Mesodermal cell (in vitro differentiated cells): Measurements from ENCODE around the gene TNFRSF21.
"Not testable (repeated sequence)": the region's sequence is repeated elsewhere in the genome, so short reads cannot be mapped to it uniquely, and the experiment has no call there.

Source experiments
- H3K27ac ChIP-seq: 2 replicates; pipeline ENCODE4 v1.7.0; 2013; ENCODE audit warnings: mild to moderate bottlenecking, low read depth, low read length, moderate library complexity; ENCODE audit not compliant: severe bottlenecking
- H3K36me3 ChIP-seq: 2 replicates; pipeline ENCODE4 v1.7.1; 2013; ENCODE audit warnings: mild to moderate bottlenecking, low read length, moderate library complexity; ENCODE audit not compliant: control insufficient read depth, insufficient read depth
- H3K4me1 ChIP-seq: one replicate; pipeline ENCODE4 v1.7.1; 2013; ENCODE audit warnings: mild to moderate bottlenecking, low read length; ENCODE audit not compliant: insufficient read depth, control insufficient read depth, poor library complexity, severe bottlenecking
- H3K4me3 ChIP-seq: 2 replicates; pipeline ENCODE4 v1.7.0; 2013; ENCODE audit warnings: low read length, control low read depth, mild to moderate bottlenecking; ENCODE audit not compliant: insufficient read depth, poor library complexity, severe bottlenecking; ENCODE audit errors: extremely low read depth
- H3K9me3 ChIP-seq: 2 replicates; pipeline ENCODE4 v1.7.1; 2013; ENCODE audit warnings: mild to moderate bottlenecking, low read length, moderate library complexity; ENCODE audit not compliant: control insufficient read depth
- WGBS, 2 experiments: methylation state at CpG; one replicate each; pipeline ENCODE4 v1.1.5; 2013; ENCODE audit warnings: missing lambda C conversion rate in 2 of 2; ENCODE audit not compliant: insufficient coverage in 2 of 2; 5-methylcytosine and 5-hydroxymethylcytosine counted together

TNFRSF21 gene

DNA sequence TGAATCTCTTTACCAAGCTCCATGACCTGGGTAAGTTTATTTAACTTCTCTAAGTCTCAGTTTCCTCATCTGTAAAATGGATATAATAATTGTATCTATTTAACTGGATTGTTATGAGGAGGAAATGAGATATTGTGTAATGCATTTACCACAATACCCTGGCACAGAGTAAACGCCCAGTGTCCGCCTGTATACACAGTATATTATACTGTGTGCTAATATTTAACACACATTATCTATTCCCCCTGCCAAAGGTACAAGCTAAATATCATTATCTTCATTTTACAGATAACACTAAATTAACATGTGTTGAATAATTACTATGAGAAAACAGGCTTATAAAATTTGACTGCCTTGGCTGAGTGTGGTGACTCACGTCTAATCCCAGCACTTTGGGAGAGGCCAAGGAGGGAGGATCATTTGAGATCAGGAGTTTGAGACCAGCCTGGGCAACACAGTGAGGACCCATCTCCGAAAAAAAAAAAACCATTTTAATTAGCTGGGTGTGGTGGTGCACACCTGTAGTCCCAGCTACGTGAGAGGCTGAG is 38.7 kb upstream of the TNFRSF21 start:
- no peaks in the 10 kb centered on the region for H3K4me1 ChIP-seq
- 88 to 98% methylated on average over 3 of the region's 5 CpGs for WGBS, 2 experiments
- no peak overlapping the region for H3K27ac ChIP-seq
- no peaks in the 10 kb centered on the region for H3K9me3 ChIP-seq
- no peaks in the 10 kb centered on the region for H3K36me3 ChIP-seq
- H3K4me3 ChIP-seq: no peak overlapping the region

DNA sequence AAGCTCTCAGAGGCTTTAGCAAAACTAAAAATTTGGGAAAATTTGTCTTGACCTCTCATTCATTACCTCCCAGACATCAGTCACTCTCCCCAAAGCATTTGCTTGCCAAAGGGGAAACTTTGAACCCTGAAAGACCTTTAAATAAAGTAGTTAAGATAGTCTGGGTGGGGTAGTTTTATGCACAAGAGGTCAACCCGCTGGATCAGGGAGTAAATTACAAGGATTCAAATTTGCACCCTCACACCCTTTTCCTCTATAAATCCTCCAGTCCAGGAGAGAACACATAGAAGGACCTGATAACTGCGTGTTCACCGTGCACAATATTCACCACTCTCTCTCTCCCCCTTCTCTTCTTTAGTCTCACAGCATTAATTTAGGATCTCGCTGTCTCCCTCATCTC is 36.1 kb upstream of the TNFRSF21 start:
- no peaks in the 10 kb centered on the region for H3K4me1 ChIP-seq
- H3K9me3 ChIP-seq: no peaks in the 10 kb centered on the region
- no peak overlapping the region for H3K27ac ChIP-seq
- no peak overlapping the region for H3K4me3 ChIP-seq
- no peaks in the 10 kb centered on the region for H3K36me3 ChIP-seq
- 88 to 97% methylated on average over 2 to 3 of the region's 4 CpGs for WGBS, 2 experiments

GRCh38 chr6:47344022-47344421 is 34.3 kb upstream of the TNFRSF21 start:
- 86 to 90% methylated on average over 1 of the region's 1 CpG for WGBS, 2 experiments

DNA sequence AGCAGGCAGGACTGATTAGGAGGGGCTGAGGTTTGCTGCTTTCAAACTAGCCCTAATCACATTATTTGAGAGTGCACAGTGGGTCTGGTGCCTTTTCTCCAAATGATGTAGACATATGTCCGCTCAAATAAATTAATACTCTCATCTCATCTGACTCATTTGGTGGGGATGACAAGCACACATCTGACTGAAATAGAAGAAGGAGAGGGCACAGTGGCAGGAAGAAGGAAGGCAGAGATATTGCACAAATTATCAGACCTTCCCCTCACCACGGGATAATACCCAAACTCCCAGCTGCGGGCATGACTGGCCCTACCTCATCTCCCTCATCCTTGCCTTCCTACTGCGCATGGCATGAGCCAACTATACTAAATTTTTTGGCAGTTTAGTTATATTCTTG is 33.9 kb upstream of the TNFRSF21 start:
- Histone ChIP-seq H3K9me3 (no peaks in the 10 kb centered on the region), H3K36me3 (no peaks in the 10 kb centered on the region), H3K27ac (no peak overlapping the region), H3K4me3 (no peak overlapping the region), H3K4me1 (no peaks in the 10 kb centered on the region)
- WGBS, 2 experiments: 89% methylated on average over 3 of the region's 4 CpGs; no CpG with 5 or more reads in 1 of the 2 experiments

More at GRCh38 chr6:47344022-47344421, 34.3 kb upstream of the TNFRSF21 start:
- Histone ChIP-seq H3K9me3 (no peaks in the 10 kb centered on the region), H3K4me1 (no peaks in the 10 kb centered on the region), H3K4me3 (no peak overlapping the region), H3K36me3 (no peaks in the 10 kb centered on the region), H3K27ac (no peak overlapping the region)

GRCh38 chr6:47342824-47343223 is 33.1 kb upstream of the TNFRSF21 start:
- no peaks in the 10 kb centered on the region for H3K9me3 ChIP-seq
- no peaks in the 10 kb centered on the region for H3K36me3 ChIP-seq
- no peaks in the 10 kb centered on the region for H3K4me1 ChIP-seq
- no peak overlapping the region for H3K4me3 ChIP-seq
- H3K27ac ChIP-seq: no peak overlapping the region
- WGBS, 2 experiments: 91 to 94% methylated on average over 7 to 8 of the region's 8 CpGs

GRCh38 chr6:47337519-47337918 is 27.8 kb upstream of the TNFRSF21 start:
- H3K4me3 ChIP-seq: no peak overlapping the region
- no peak overlapping the region for H3K27ac ChIP-seq
- no peaks in the 10 kb centered on the region for H3K36me3 ChIP-seq
- peaks cover 3% of the 10 kb centered on the region for H3K4me1 ChIP-seq
- H3K9me3 ChIP-seq: no peaks in the 10 kb centered on the region
- WGBS, 2 experiments: no CpG with 5 or more reads among the region's 2 CpGs

- H3K4me3 ChIP-seq: no peak overlapping the region
- no peaks in the 10 kb centered on the region for H3K9me3 ChIP-seq
- H3K27ac ChIP-seq: no peak overlapping the region
- H3K36me3 ChIP-seq: no peaks in the 10 kb centered on the region
- peaks cover 3% of the 10 kb centered on the region for H3K4me1 ChIP-seq
Observed at GRCh38 chr6:47336334-47336733, 26.6 kb upstream of the TNFRSF21 start.

- H3K27ac ChIP-seq: no peak overlapping the region
- no peak overlapping the region for H3K4me3 ChIP-seq
- H3K9me3 ChIP-seq: no peaks in the 10 kb centered on the region
- H3K36me3 ChIP-seq: no peaks in the 10 kb centered on the region
- peaks cover 3% of the 10 kb centered on the region for H3K4me1 ChIP-seq
- 97 to 100% methylated on average over 4 to 6 of the region's 6 CpGs for WGBS, 2 experiments
Observed at GRCh38 chr6:47335466-47335865, 25.8 kb upstream of the TNFRSF21 start.

DNA sequence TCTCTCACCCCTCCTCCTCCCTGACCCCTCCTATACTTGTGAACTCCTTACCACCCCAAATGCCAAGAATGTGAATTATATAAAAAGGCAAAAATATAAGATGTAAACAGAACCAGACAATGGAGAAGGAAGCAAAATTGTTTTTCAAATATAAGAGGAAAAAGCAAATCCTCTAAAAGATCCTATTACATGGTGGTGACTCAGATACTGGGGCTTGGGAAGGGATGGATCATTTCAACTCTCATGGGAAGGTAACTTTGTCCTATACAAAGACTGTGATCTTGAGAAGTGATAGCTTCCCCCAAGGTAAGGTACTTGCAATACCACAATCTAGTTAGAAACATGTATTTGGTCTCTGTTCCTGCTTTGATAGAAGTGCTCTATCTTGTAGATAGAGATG is 24.6 kb upstream of the TNFRSF21 start:
- Histone ChIP-seq H3K4me3 (no peak overlapping the region), H3K4me1 (peaks cover 3% of the 10 kb centered on the region), H3K36me3 (no peaks in the 10 kb centered on the region), H3K27ac (no peak overlapping the region), H3K9me3 (no peaks in the 10 kb centered on the region)

DNA sequence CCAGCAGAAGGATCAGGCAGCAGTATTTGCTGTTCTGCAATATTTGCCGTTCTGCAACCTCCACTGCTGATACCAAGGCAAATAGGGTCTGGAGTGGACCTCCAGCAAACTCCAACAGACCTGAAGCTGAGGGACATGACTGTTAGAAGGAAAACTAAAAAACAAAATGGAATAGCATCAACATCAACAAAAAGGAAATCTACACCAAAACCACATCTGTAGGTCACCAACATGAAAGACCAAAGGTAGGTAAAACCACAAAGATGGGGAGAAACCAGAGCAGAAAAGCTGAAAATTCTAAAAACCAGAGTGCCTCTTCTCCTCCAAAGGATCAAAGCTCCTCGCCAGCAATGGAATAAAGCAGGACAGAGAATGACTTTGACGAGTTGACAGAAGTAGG is 18.9 kb upstream of the TNFRSF21 start:
- H3K36me3 ChIP-seq, H3K27ac ChIP-seq, H3K9me3 ChIP-seq, H3K4me3 ChIP-seq, H3K4me1 ChIP-seq: not testable (repeated sequence)
- WGBS, 2 experiments: 100% methylated on average over 1 to 3 of the region's 3 CpGs

DNA sequence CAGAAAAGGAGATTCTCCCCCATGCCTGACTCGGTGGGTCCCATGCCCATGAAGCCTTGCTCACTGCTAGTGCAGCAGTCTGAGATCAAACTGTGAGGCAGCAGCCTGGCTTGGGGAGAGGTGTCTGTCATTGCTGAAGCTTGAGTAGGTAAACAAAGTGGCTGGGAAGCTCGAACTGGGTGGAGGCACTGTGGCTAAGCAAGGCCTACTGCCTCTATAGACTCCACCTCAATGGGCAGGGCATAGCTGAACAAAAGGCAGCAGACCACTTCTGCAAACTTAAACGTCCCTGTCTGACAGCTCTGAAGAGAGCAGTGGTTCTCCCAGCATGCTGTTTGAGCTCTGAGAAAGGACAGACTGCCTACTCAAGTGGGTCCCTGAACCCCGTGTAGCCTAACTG is 18.4 kb upstream of the TNFRSF21 start:
- 91 to 95% methylated on average over 3 to 4 of the region's 4 CpGs for WGBS, 2 experiments
- H3K36me3 ChIP-seq, H3K4me3 ChIP-seq, H3K4me1 ChIP-seq, H3K27ac ChIP-seq, H3K9me3 ChIP-seq: not testable (repeated sequence)
